Liver (tissue), 9 donors: Measurements from ENCODE around the gene ATP5PD. TPM values are rescaled to one million over a fixed set of nuclear protein-coding genes. Genes with fewer than 3 reads are reported as not detected.

Source experiments
- DNase-seq: peaks from one replicate; pipeline ENCODE4 v3.0.0-alpha.2; 2017; ENCODE audit warnings: low spot score
- H3K27ac ChIP-seq, 2 donors: one replicate each; pipeline ENCODE4 v1.7.0; 2013; ENCODE audit warnings: inconsistent platforms in 2 of 2, low read length in 2 of 2, control low read depth in 1 of 2, low read depth in 1 of 2, mild to moderate bottlenecking in 1 of 2
- H3K27me3 ChIP-seq, 4 donors: one replicate each; pipeline versions ENCODE4 v1.6.1 to v1.7.0; 2013; ENCODE audit warnings: low read length in 3 of 4, inconsistent platforms in 1 of 4, mild to moderate bottlenecking in 1 of 4, moderate library complexity in 1 of 4; ENCODE audit not compliant: control insufficient read depth in 4 of 4, insufficient read depth in 4 of 4
- H3K36me3 ChIP-seq, 4 donors: one replicate each; pipeline versions ENCODE4 v1.6.1 to v1.7.0; 2013; ENCODE audit warnings: low read length in 3 of 4, mild to moderate bottlenecking in 3 of 4, low read depth in 1 of 4, moderate library complexity in 1 of 4; ENCODE audit not compliant: control insufficient read depth in 4 of 4, insufficient read depth in 3 of 4
- H3K4me1 ChIP-seq, 4 donors: one replicate each; pipeline versions ENCODE4 v1.6.1 to v1.7.0; 2013; ENCODE audit warnings: low read length in 3 of 4, mild to moderate bottlenecking in 3 of 4, moderate library complexity in 1 of 4; ENCODE audit not compliant: control insufficient read depth in 4 of 4, insufficient read depth in 4 of 4
- H3K4me3 ChIP-seq, 3 donors: one replicate each; pipeline versions ENCODE4 v1.6.1 to v1.7.0; 2013; ENCODE audit warnings: low read length in 3 of 3, control low read depth in 1 of 3, low read depth in 1 of 3, mild to moderate bottlenecking in 1 of 3
- H3K9ac ChIP-seq, 2 donors: one replicate each; pipeline ENCODE4 v1.7.0; 2013; ENCODE audit warnings: low read length in 2 of 2, mild to moderate bottlenecking in 2 of 2, moderate library complexity in 2 of 2, control low read depth in 1 of 2, low read depth in 1 of 2
- H3K9me3 ChIP-seq, 4 donors: one replicate each; pipeline versions ENCODE4 v1.6.1 to v1.7.0; 2013; ENCODE audit warnings: low read length in 3 of 4; ENCODE audit not compliant: control insufficient read depth in 4 of 4
- ATF3 ChIP-seq: IDR thresholded peaks from 2 replicates; pipeline ENCODE4 v1.6.1; 2016; ENCODE audit warnings: antibody characterized with exemption
- EGR1 ChIP-seq, 2 donors: IDR thresholded peaks; 2 replicates each; pipeline ENCODE4 v1.6.1; 2016 to 2018; ENCODE audit warnings: antibody characterized with exemption in 2 of 2, low read depth in 2 of 2
- FOXA1 ChIP-seq: IDR thresholded peaks from 2 replicates; pipeline ENCODE4 v1.6.1; 2016; ENCODE audit warnings: antibody characterized with exemption
- FOXA2 ChIP-seq: IDR thresholded peaks from 2 replicates; pipeline ENCODE4 v1.6.1; 2016; ENCODE audit warnings: antibody characterized with exemption
- GABPA ChIP-seq, 2 donors: IDR thresholded peaks in 1 of 2; conservative IDR thresholded peaks in 1 of 2; 2 replicates each; pipeline ENCODE4 v1.6.1; 2016; ENCODE audit warnings: antibody characterized with exemption in 2 of 2, mild to moderate bottlenecking in 1 of 2, moderate library complexity in 1 of 2
- HNF4A ChIP-seq, 2 donors: conservative IDR thresholded peaks; 2 replicates each; pipeline ENCODE4 v1.6.1; 2016; ENCODE audit warnings: antibody characterized with exemption in 2 of 2, mild to moderate bottlenecking in 2 of 2
- HNF4G ChIP-seq: IDR thresholded peaks from 2 replicates; pipeline ENCODE4 v1.6.1; 2016; ENCODE audit warnings: antibody characterized with exemption
- JUND ChIP-seq, 2 donors: IDR thresholded peaks; 2 replicates each; pipeline ENCODE4 v1.6.1; 2016; ENCODE audit warnings: antibody characterized with exemption in 2 of 2
- NR2F2 ChIP-seq: IDR thresholded peaks from 2 replicates; pipeline ENCODE4 v1.6.1; 2016; ENCODE audit warnings: antibody characterized with exemption
- RAD21 ChIP-seq, 2 donors: IDR thresholded peaks; 2 replicates each; pipeline ENCODE4 v1.6.1; 2016; ENCODE audit warnings: antibody characterized with exemption in 2 of 2, mild to moderate bottlenecking in 2 of 2
- REST ChIP-seq: IDR thresholded peaks from 2 replicates; pipeline ENCODE4 v1.6.1; 2016; ENCODE audit warnings: antibody characterized with exemption, mild to moderate bottlenecking
- RXRA ChIP-seq, 2 donors: IDR thresholded peaks; 2 replicates each; pipeline ENCODE4 v1.6.1; 2017 to 2018; ENCODE audit warnings: antibody characterized with exemption in 2 of 2, mild to moderate bottlenecking in 1 of 2
- SP1 ChIP-seq: IDR thresholded peaks from 2 replicates; pipeline ENCODE4 v1.6.1; 2018; ENCODE audit warnings: antibody characterized with exemption, mild to moderate bottlenecking
- TAF1 ChIP-seq: conservative IDR thresholded peaks from 2 replicates; pipeline ENCODE4 v1.6.1; 2016; ENCODE audit warnings: antibody characterized with exemption, mild to moderate bottlenecking
- YY1 ChIP-seq: IDR thresholded peaks from 2 replicates; pipeline ENCODE4 v1.6.1; 2016; ENCODE audit warnings: antibody characterized with exemption, mild to moderate bottlenecking
- ZBTB33 ChIP-seq: IDR thresholded peaks from 2 replicates; pipeline ENCODE4 v1.6.1; 2016; ENCODE audit warnings: antibody characterized with exemption
- WGBS: extraction: QIAGEN DNeasy Blood & Tissue Kit; methylation state at CpG from one replicate; pipeline ENCODE4 v1.1.7; 2013; 5-methylcytosine and 5-hydroxymethylcytosine counted together
- polyA plus RNA-seq, 2 donors: library from polyadenylated mRNA; stranded (reverse) in 1 of 2; unstranded in 1 of 2; fragments of 200-250 nt in 1 of 2; fragments of >200 nt in 1 of 2; fragmentation: Nextera tagmentation in 1 of 2; extraction: Ambion mirVana in 1 of 2; gene quantifications; one replicate each; pipeline versions ENCODE4 v1.2.1 to v1.2.3, GENCODE V29; 2013 to 2015
- total RNA-seq, 2 donors: library from RNA; depleted of rRNA; stranded (reverse); fragments of >200 nt; gene quantifications; one replicate each; pipeline ENCODE4 v1.2.3, GENCODE V29; 2014
- TF ChIP-seq, protein P1 (sequence below): IDR thresholded peaks from 2 replicates; pipeline ENCODE4 v1.6.1; 2016; ENCODE audit warnings: antibody characterized with exemption
- TF ChIP-seq, protein P2 (sequence below): fragments of 150-350 bp; IDR thresholded peaks from 2 replicates; pipeline ENCODE4 v1.5.1; 2017; ENCODE audit warnings: improper control_type of control experiment, low read depth, low read length; ENCODE audit not compliant: missing input control
- donor health status: healthy.
- donor health status: healthy.
- donor health status: healthy.
- donor health status: healthy.
- donor health status: healthy.

ATP5PD gene
- total and polyA plus RNA-seq, 4 donors, result 102 to 378 (median 184) TPM

GRCh38 chr17:75033346-75034235, 13.2 kb downstream of the ATP5PD start (continued):
- TF ChIP-seq FOXA2, result peak; percentile 30
- TF ChIP-seq HNF4A (conservative IDR thresholded peaks at IDR 0.05), result peak in 1 of 2 donors; percentile 28
- peak in 1 of 2 donors; percentile 8 for TF ChIP-seq RAD21 (IDR thresholded peaks at IDR 0.05)
- TF ChIP-seq, protein P1, sequence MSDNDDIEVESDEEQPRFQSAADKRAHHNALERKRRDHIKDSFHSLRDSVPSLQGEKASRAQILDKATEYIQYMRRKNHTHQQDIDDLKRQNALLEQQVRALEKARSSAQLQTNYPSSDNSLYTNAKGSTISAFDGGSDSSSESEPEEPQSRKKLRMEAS, result peak; percentile 97
- no peak for TF ChIP-seq GABPA (IDR thresholded peaks at IDR 0.05 in 1 of 2, conservative IDR thresholded peaks at IDR 0.05 in 1 of 2)
- no peak for TF ChIP-seq NR2F2
- no peak for TF ChIP-seq EGR1 (IDR thresholded peaks at IDR 0.05; ENCODE audit: low read depth in 2 of 2)

- WGBS, result 29% methylated on average over 13 of the region's 13 CpGs
- Histone ChIP-seq H3K4me3 (no peak overlapping the region), H3K9me3 (no peaks in the 10 kb centered on the region), H3K27ac (no peak overlapping the region), H3K36me3 (no peaks in the 10 kb centered on the region), H3K4me1 (peaks cover 5 to 24% (median 15%) of the 10 kb centered on the region in 4 donors), H3K9ac (no peak overlapping the region), H3K27me3 (no peaks in the 10 kb centered on the region)
- DNase-seq, result no peak
- no peak for TF ChIP-seq FOXA2
- TF ChIP-seq GABPA (IDR thresholded peaks at IDR 0.05 in 1 of 2, conservative IDR thresholded peaks at IDR 0.05 in 1 of 2), result no peak
- TF ChIP-seq FOXA1, result no peak
- no peak for TF ChIP-seq SP1
- TF ChIP-seq, protein P2, sequence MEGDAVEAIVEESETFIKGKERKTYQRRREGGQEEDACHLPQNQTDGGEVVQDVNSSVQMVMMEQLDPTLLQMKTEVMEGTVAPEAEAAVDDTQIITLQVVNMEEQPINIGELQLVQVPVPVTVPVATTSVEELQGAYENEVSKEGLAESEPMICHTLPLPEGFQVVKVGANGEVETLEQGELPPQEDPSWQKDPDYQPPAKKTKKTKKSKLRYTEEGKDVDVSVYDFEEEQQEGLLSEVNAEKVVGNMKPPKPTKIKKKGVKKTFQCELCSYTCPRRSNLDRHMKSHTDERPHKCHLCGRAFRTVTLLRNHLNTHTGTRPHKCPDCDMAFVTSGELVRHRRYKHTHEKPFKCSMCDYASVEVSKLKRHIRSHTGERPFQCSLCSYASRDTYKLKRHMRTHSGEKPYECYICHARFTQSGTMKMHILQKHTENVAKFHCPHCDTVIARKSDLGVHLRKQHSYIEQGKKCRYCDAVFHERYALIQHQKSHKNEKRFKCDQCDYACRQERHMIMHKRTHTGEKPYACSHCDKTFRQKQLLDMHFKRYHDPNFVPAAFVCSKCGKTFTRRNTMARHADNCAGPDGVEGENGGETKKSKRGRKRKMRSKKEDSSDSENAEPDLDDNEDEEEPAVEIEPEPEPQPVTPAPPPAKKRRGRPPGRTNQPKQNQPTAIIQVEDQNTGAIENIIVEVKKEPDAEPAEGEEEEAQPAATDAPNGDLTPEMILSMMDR, result no peak
- no peak for TF ChIP-seq RAD21 (IDR thresholded peaks at IDR 0.05)
- TF ChIP-seq TAF1, result no peak
- TF ChIP-seq HNF4A (conservative IDR thresholded peaks at IDR 0.05), result no peak
- TF ChIP-seq REST, result no peak
- TF ChIP-seq, protein P1, result no peak
- no peak for TF ChIP-seq RXRA (IDR thresholded peaks at IDR 0.05)
- TF ChIP-seq YY1, result no peak
- no peak for TF ChIP-seq EGR1 (IDR thresholded peaks at IDR 0.05; ENCODE audit: low read depth in 2 of 2)
- no peak for TF ChIP-seq NR2F2
- no peak for TF ChIP-seq ATF3
- TF ChIP-seq ZBTB33, result no peak
- no peak for TF ChIP-seq HNF4G
- TF ChIP-seq JUND (IDR thresholded peaks at IDR 0.05), result no peak
Observed at GRCh38 chr17:75032720-75033280, 14.0 kb downstream of the ATP5PD start.
